Measurements from ENCODE around the gene PTPN14.
A peak's percentile ranks its signal among the peaks of the same experiment; 100 is the strongest.

The PTPN14 gene

GRCh38 chr1:214449371-214449770 lies 102.0 kb downstream of the PTPN14 start:
- no peak for DNase-seq

GRCh38 chr1:214448536-214448935 lies 102.9 kb downstream of the PTPN14 start:
- DNase-seq, result no peak

DNA sequence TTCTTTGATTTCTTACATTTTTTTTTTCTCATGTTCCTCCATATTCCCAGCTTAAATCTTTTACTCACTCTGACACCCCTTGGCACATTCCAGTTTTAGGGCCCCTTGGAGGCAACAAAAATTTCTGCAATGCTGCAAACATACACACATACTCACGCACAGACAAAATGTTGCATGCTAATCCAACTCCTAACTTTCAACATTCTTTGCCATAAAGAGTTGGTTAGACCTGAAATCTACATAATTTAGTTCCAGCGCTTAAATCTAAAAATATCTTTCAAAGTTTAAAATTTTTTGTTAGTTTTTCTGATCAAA lies 103.9 kb downstream of the PTPN14 start:
- DNase-seq, result no peak

DNA sequence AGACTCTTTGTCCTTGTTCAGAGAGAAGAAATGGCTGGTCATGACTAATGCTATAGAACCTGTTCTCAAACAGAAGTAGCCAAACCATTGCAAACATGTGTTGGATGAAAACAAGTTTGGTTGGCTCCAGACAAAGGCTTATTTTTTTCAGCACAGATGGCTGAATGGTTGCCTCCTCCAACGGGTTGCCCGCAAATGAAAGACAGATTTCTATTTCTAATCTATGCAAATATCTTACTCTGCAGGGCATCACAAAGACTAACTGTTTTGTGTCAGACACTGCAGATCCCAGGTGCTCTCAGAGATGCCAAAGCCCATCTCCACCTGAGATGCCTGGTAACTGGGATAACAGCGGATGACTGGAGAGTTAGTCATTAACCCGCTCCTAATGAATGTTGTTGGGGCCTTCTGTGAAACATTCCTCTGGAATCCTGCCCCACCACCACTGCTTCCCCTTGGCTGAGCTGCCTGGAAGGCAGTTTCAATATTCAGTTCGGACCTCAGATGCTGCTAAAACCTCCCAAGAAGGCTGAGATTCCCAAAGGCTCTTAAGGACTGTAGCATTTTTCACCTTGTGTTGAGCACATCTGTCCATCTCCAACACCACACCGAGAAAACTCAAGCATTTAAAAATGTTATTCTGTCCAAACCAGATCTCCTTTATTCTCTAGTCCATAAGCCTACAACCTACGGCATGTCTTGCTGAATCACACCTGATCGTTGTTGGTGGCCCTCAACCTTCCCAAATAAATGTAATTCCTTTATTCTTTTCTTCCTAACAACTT lies 104.4 kb downstream of the PTPN14 start:
- DNase-seq, result no peak

DNA sequence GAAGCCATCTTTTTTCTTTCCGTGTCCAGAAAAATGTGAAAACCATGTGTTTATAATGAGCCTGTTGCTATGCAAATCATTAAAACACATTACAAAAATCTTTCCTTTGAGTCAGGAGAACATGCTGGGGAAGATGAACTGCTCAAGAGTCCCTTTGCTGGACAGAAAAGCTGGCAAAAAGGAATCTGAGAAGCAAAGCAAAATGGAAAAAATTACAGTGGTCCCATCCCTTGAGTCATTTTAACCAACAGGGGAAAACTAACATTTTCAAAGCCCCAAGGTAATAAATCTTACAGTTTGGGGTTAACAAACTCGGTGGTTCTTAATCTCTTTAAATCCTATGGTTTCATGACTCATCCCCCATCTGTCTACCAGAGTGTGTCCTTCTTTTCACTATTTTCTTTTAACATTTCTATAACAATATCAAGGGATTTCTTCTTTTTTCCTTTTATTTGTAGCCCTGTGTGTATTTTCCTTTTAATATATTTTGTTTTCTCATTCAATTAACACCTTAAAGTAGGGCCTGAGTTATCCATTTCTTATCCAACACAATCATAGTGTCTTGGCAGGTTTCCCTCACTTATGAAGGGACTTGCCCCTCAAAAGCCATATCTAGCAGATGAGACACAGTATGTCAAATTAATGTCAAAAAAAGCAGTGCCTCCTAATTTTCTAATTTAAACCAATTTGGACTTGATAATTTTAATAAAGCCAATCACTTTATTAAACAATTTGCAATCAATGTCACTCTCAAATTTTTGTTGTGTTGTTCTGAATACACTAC lies 105.4 kb downstream of the PTPN14 start:
- DNase-seq, result no peak

DNA sequence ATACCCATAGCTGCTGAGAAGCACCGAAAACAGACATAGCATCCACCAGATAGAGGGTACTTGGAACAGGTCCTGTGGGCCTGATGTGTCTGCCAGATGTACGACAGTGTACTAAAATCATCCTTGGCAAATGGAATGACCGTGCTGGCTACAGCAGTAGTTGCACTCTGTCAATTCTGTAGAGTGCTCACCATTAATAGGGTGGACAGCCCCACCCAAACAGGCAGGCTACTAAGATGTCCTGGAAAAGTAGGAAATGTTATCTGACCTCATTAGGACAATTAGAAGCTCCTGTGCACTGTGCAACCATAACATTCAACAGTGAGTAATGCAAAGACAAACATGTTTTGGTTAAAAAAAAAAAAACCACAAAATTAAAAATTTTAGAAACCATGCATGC lies 106.2 kb downstream of the PTPN14 start:
- no peak for DNase-seq

GRCh38 chr1:214444182-214444939 lies 107.0 kb downstream of the PTPN14 start:
- no peak for DNase-seq

DNA sequence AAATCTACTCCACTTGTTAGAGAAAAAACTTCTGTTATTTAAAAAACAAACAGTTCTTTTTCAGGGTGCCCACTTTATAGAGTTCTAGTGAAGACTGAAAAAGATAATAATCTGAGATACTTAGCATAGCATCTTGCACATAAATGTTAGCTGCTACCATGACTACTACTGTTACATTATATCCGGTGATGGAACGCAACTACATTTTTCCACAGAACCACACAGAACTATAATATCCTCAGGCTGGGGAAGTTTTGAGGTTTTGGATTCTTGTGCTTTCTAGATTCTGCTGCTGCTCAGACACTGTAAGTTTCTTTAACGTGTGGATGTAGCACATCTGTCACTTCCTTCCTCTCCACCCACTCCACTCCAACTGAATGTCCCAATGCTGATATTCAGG lies 110.3 kb downstream of the PTPN14 start:
- no peak for DNase-seq

DNA sequence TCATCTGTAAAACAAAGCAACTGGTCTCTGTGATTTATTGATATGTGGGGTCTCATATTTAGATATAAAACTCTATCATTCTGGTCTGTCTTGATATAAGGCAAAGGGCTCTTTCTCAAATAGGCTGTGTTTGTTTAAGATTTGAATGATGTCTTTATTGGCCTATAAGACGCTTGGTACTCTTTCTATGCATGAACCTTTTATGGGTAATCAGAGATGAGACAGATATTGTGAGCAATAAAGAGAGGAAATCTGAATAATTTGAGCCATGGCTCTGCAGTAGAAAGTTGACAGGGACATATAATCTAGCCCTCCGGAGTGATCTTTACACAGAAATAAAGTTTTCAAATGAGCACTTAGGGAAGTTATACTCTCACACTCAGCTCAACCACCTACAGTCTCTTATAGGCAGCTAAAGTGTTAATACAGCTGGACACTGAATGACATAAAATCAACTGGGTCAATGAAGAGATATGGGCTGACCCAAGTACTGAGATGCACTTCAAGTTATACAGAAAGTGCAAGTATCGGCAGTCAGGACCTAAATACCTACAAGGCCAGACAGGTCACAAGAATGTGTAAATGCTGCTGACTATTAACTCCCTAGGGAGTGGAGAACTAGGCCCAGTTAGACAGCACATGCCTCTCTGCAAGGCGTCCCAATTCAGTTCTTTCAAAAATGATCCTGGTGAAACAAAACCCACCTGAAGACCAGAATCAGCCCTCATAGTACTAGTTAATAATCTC lies 111.0 kb downstream of the PTPN14 start:
- no peak for DNase-seq

DNA sequence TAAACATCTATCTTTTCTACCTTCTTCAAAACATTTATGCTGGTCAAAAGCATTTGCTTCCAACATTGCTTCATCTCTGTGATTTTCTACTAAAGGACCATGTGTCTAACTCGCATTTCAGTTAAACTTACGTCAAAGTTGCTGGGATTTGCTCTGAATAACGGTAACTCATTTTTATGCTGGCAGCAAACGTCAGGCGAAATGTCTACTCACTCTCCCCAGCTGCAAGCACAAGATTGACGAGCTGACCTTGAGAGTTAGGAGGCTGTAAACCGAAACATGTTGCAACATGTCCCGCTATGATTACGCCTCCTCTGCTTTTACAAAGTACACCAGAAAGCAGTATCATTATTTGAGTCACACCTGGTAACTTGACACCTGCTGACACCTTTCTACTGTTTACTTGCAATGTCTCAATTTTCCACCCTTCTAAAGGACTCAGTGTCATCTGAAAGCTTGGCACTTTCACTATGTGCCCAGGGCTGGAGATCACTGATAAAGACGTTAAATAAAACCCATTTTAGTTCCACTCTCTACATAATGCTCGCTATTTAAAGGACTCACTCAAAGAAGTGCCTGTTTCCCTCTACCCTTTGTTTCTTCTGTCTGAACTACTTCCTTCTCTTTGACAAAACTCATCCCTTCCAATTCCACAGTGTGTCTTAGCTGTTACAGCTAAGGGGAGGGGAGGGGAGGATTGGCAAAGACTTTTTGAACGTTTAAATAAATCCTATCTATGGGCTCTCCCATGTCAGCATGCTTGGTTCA lies 111.9 kb downstream of the PTPN14 start:
- no peak for DNase-seq

GRCh38 chr1:214438530-214438929 lies 112.9 kb downstream of the PTPN14 start:
- DNase-seq, result no peak

DNA sequence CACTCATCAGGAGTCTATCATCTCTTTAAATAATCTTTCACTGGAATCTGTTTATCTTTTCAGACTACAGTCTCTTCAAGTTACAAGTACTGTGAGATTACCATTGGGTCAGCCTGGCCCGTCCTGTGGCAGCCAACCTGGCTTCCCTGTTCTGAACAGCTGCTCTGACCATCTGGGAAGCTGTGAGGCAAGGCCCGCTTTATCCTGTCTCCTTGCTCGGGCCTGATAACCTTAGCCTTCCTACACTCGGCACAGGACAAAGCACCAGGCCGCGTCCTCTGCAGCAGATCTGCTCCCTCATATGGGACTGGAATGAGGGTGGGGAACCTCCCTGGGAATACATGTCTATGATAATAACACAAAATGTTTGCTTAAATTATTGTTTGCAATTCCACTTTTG lies 113.3 kb downstream of the PTPN14 start:
- no peak for DNase-seq

DNA sequence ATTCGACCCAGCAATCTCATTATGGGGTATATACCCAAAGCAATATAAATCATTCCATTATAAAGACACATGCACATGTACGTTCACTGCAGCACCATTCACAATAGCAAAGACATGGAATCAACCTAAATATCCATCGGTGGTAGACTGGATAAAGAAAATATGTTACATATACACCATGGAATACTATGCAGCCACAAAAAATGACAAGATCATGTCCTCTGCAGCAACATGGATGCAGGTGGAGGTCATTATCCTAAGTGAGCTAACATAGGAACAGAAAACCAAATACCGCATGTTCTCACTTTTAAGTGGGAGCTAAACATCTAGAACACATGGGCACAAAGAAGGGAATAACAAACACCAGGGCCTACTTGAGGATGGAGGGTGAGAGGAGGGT lies 115.5 kb downstream of the PTPN14 start:
- no peak for DNase-seq

- no peak for DNase-seq
Measured at GRCh38 chr1:214432245-214432644, 119.2 kb downstream of the PTPN14 start.

GRCh38 chr1:214429951-214430770 lies 121.2 kb downstream of the PTPN14 start:
- no peak for DNase-seq

GRCh38 chr1:214427871-214428277 lies 123.5 kb downstream of the PTPN14 start:
- DNase-seq, result peak; percentile 8

DNA sequence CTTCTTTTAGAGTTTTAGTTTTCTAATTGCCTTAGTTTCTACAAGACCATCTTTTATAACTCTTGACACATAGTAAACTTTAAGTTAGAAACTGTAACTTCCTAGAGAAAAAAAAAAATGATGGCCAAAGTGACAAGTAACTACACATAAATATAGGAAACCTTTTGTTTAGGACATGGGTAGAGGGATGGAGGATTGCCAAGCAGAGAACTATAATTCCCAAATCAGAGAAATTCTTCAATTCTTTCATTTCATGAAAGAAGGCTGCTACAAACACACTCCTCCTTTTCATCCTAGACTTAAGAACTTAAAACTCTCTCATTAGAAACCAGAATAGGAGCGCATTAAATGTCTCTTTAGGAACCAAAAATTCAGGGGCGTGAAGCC lies 125.0 kb downstream of the PTPN14 start:
- DNase-seq, result no peak

GRCh38 chr1:214425716-214426425 lies 125.5 kb downstream of the PTPN14 start:
- DNase-seq, result no peak

GRCh38 chr1:214425101-214425500 lies 126.3 kb downstream of the PTPN14 start:
- no peak for DNase-seq

- no peak for DNase-seq
Measured at GRCh38 chr1:214423045-214423444, 128.4 kb downstream of the PTPN14 start.

All from stimulated activated CD4-positive, alpha-beta T cell treated with anti-CD3 and anti-CD28 coated beads, Interleukin-12 subunit alpha, Interleukin-12 subunit beta, amount 100 ng/mL, for 4 hours (primary cell).